Measurements from ENCODE around the gene NSFL1C. TPM values are rescaled to one million over a fixed set of nuclear protein-coding genes. Genes with fewer than 3 reads are reported as not detected.
A peak's percentile ranks its signal among the peaks of the same experiment; 100 is the strongest.

NSFL1C gene
- total RNA-seq (10 to 100 TPM; 56.7 to 68.7 (median 65.8) TPM), total RNA-seq (28.8 to 112 (median 50.7) reads per million in 29 experiments)
- total RNA-seq (2013), result 39.5 TPM

GRCh38 chr20:1466211-1467081 lies at the start of gene NSFL1C:
TSS of gene NSFL1C (minus strand) at chr20:1466849. CDS start at chr20:1466824, 25 bp downstream.
- Mint-ChIP-seq H3K4me1 (peaks cover 46 to 53% (median 49%) of the 10 kb centered on the region in 3 donors), H3K9me3 (no peaks in the 10 kb centered on the region), H3K27ac (peak within 1 kb of the TSS; percentile 81 to 84), H3K4me3 (peak within 1 kb of the TSS; percentile 72 to 85 (median 82)), H3K27me3 (peaks cover 7 to 11% of the 10 kb centered on the region in 2 donors), H3K36me3 (peaks cover 15% of the 10 kb centered on the region)
- H3K27me3 ChIP-seq (replicated peaks in 1 of 2; ENCODE audit: control insufficient read depth in 2 of 2, extremely low read depth in 1 of 2, insufficient read depth in 2 of 2, low read length in 1 of 2), result peaks cover 0 to 23% of the 10 kb centered on the region in 2 experiments
- H3K27ac ChIP-seq (ENCODE audit: low read length), result peak within 1 kb of the TSS; percentile 56
- DNase-seq (peak; percentile 91 to 99 (median 96)), ATAC-seq (replicated peaks in 1 of 4) (peak; percentile 95 to 99 (median 98))
- under 1% methylated on average over 85 of the region's 104 CpGs for WGBS (ENCODE audit: insufficient coverage)
- POLR2A ChIA-PET, result no interaction called here
- CTCF ChIA-PET, result interaction anchor here (0.8 to 2.7 kb wide), 7 partner anchors 19 to 1004 kb away, joined by 3 to 19 read pairs (median 4); partner anchors contain the start of gene SNRPB (in 1 of the 2)
- no peaks in the 10 kb centered on the region for H3K9me3 ChIP-seq
- peaks cover 0 to 18% of the 10 kb centered on the region in 2 donors for H3K36me3 ChIP-seq (ENCODE audit: control insufficient read depth in 2 of 2, extremely low read depth in 1 of 2, insufficient read depth in 1 of 2, low read length in 1 of 2)
- peak within 1 kb of the TSS; percentile 67 to 86 for H3K4me3 ChIP-seq (ENCODE audit: control insufficient read depth in 1 of 2, extremely low read depth in 1 of 2, low read length in 1 of 2)
- peaks cover 26 to 31% of the 10 kb centered on the region in 2 experiments for H3K4me1 ChIP-seq (ENCODE audit: control insufficient read depth in 1 of 2, extremely low read depth in 1 of 2, insufficient read depth in 2 of 2, low read length in 2 of 2)

GRCh38 chr20:1513801-1514200 lies 47.2 kb upstream of the NSFL1C start:
- peaks cover 6 to 7% of the 10 kb centered on the region in 2 donors for H3K27me3 Mint-ChIP-seq
- H3K27me3 ChIP-seq (replicated peaks in 1 of 2; ENCODE audit: control insufficient read depth in 2 of 2, extremely low read depth in 1 of 2, insufficient read depth in 2 of 2, low read length in 1 of 2), result peaks cover 0 to 16% of the 10 kb centered on the region in 2 experiments
- H3K4me3 Mint-ChIP-seq, result no peak overlapping the region
- H3K4me1 Mint-ChIP-seq, result peaks cover 0 to 6% (median 3%) of the 10 kb centered on the region in 3 donors
- no peak overlapping the region for H3K27ac Mint-ChIP-seq
- H3K36me3 ChIP-seq (ENCODE audit: control insufficient read depth in 2 of 2, extremely low read depth in 1 of 2, insufficient read depth in 1 of 2, low read length in 1 of 2), result no peaks in the 10 kb centered on the region
- ATAC-seq (replicated peaks in 1 of 4) (no peak), DNase-seq (no peak)
- H3K9me3 ChIP-seq, result no peaks in the 10 kb centered on the region
- no CpG with 5 or more reads among the region's 1 CpG for WGBS (ENCODE audit: insufficient coverage)
- no peak overlapping the region for H3K27ac ChIP-seq (ENCODE audit: low read length)
- CTCF ChIA-PET, result interaction anchor here in 1 of 2 donors (0.8 kb wide), 1 partner anchor 10 kb away, joined by 4 read pairs; no protein-coding TSS in a partner anchor
- no peaks in the 10 kb centered on the region for H3K4me1 ChIP-seq (ENCODE audit: control insufficient read depth in 1 of 2, extremely low read depth in 1 of 2, insufficient read depth in 2 of 2, low read length in 2 of 2)
- H3K36me3 Mint-ChIP-seq, result no peaks in the 10 kb centered on the region
- H3K9me3 Mint-ChIP-seq, result peaks cover 4 to 5% (median 5%) of the 10 kb centered on the region in 3 donors
- no peak overlapping the region for H3K4me3 ChIP-seq (ENCODE audit: control insufficient read depth in 1 of 2, extremely low read depth in 1 of 2, low read length in 1 of 2)
- POLR2A ChIA-PET, result no interaction called here

GRCh38 chr20:1509237-1509636 lies 42.6 kb upstream of the NSFL1C start:
- Histone ChIP-seq H3K4me1 (ENCODE audit: control insufficient read depth in 1 of 2, extremely low read depth in 1 of 2, insufficient read depth in 2 of 2, low read length in 2 of 2) (no peaks in the 10 kb centered on the region), H3K27ac (ENCODE audit: low read length) (no peak overlapping the region), H3K27me3 (replicated peaks in 1 of 2; ENCODE audit: control insufficient read depth in 2 of 2, extremely low read depth in 1 of 2, insufficient read depth in 2 of 2, low read length in 1 of 2) (peaks cover 0 to 10% of the 10 kb centered on the region in 2 experiments), H3K36me3 (ENCODE audit: control insufficient read depth in 2 of 2, extremely low read depth in 1 of 2, insufficient read depth in 1 of 2, low read length in 1 of 2) (no peaks in the 10 kb centered on the region), H3K4me3 (ENCODE audit: control insufficient read depth in 1 of 2, extremely low read depth in 1 of 2, low read length in 1 of 2) (no peak overlapping the region), H3K9me3 (no peaks in the 10 kb centered on the region)
- DNase-seq (peak in 25 of 35 experiments; percentile 10 to 49 (median 24)), ATAC-seq (replicated peaks in 1 of 4) (peak; percentile 71 to 78 (median 73))
- no peak overlapping the region for H3K27ac Mint-ChIP-seq
- WGBS (ENCODE audit: insufficient coverage), result 37% methylated on average over 8 of the region's 9 CpGs
- no peak overlapping the region for H3K4me3 Mint-ChIP-seq
- ChIA-PET CTCF (interaction anchor here (1.4 to 2.8 kb wide), 4 partner anchors 225 to 268 kb away, joined by 4 to 15 read pairs (median 6); no protein-coding TSS in a partner anchor), POLR2A (no interaction called here)
- peaks cover 0 to 6% (median 3%) of the 10 kb centered on the region in 3 donors for H3K4me1 Mint-ChIP-seq
- H3K9me3 Mint-ChIP-seq, result peaks cover 4 to 5% (median 5%) of the 10 kb centered on the region in 3 donors
- H3K36me3 Mint-ChIP-seq, result no peaks in the 10 kb centered on the region
- H3K27me3 Mint-ChIP-seq, result peaks cover 6 to 10% of the 10 kb centered on the region in 2 donors

GRCh38 chr20:1508574-1508973 lies 41.9 kb upstream of the NSFL1C start:
- peaks cover 1 to 8% (median 5%) of the 10 kb centered on the region in 3 donors for H3K4me1 Mint-ChIP-seq
- ATAC-seq (replicated peaks in 1 of 4), result no peak
- no peak overlapping the region for H3K27ac ChIP-seq (ENCODE audit: low read length)
- H3K4me1 ChIP-seq (ENCODE audit: control insufficient read depth in 1 of 2, extremely low read depth in 1 of 2, insufficient read depth in 2 of 2, low read length in 2 of 2), result no peaks in the 10 kb centered on the region
- no peak overlapping the region for H3K27ac Mint-ChIP-seq
- no peaks in the 10 kb centered on the region for H3K36me3 Mint-ChIP-seq
- peaks cover 7 to 10% of the 10 kb centered on the region in 2 donors for H3K27me3 Mint-ChIP-seq
- DNase-seq, result no peak
- H3K4me3 Mint-ChIP-seq, result no peak overlapping the region
- H3K9me3 Mint-ChIP-seq, result peaks cover 4 to 5% (median 5%) of the 10 kb centered on the region in 3 donors
- no peaks in the 10 kb centered on the region for H3K36me3 ChIP-seq (ENCODE audit: control insufficient read depth in 2 of 2, extremely low read depth in 1 of 2, insufficient read depth in 1 of 2, low read length in 1 of 2)
- no peaks in the 10 kb centered on the region for H3K9me3 ChIP-seq
- H3K27me3 ChIP-seq (replicated peaks in 1 of 2; ENCODE audit: control insufficient read depth in 2 of 2, extremely low read depth in 1 of 2, insufficient read depth in 2 of 2, low read length in 1 of 2), result peaks cover 0 to 10% of the 10 kb centered on the region in 2 experiments
- H3K4me3 ChIP-seq (ENCODE audit: control insufficient read depth in 1 of 2, extremely low read depth in 1 of 2, low read length in 1 of 2), result no peak overlapping the region
- ChIA-PET CTCF (interaction anchor here (1.4 to 2.8 kb wide), 5 partner anchors 226 to 268 kb away, joined by 4 to 15 read pairs (median 6); no protein-coding TSS in a partner anchor), POLR2A (no interaction called here)

GRCh38 chr20:1507276-1507675 lies 40.6 kb upstream of the NSFL1C start:
- ATAC-seq (replicated peaks in 1 of 4), result no peak
- Mint-ChIP-seq H3K36me3 (no peaks in the 10 kb centered on the region), H3K9me3 (peaks cover 0 to 2% (median 0%) of the 10 kb centered on the region in 3 donors), H3K4me3 (no peak overlapping the region), H3K27ac (no peak overlapping the region), H3K4me1 (peaks cover 3 to 12% (median 7%) of the 10 kb centered on the region in 3 donors), H3K27me3 (peaks cover 12 to 19% of the 10 kb centered on the region in 2 donors)
- no peak for DNase-seq
- Histone ChIP-seq H3K27ac (ENCODE audit: low read length) (no peak overlapping the region), H3K36me3 (ENCODE audit: control insufficient read depth in 2 of 2, extremely low read depth in 1 of 2, insufficient read depth in 1 of 2, low read length in 1 of 2) (no peaks in the 10 kb centered on the region), H3K9me3 (no peaks in the 10 kb centered on the region), H3K4me1 (ENCODE audit: control insufficient read depth in 1 of 2, extremely low read depth in 1 of 2, insufficient read depth in 2 of 2, low read length in 2 of 2) (no peaks in the 10 kb centered on the region), H3K4me3 (ENCODE audit: control insufficient read depth in 1 of 2, extremely low read depth in 1 of 2, low read length in 1 of 2) (no peak overlapping the region), H3K27me3 (replicated peaks in 1 of 2; ENCODE audit: control insufficient read depth in 2 of 2, extremely low read depth in 1 of 2, insufficient read depth in 2 of 2, low read length in 1 of 2) (peaks cover 0 to 10% of the 10 kb centered on the region in 2 experiments)
- WGBS (ENCODE audit: insufficient coverage), result no CpG with 5 or more reads among the region's 3 CpGs
- ChIA-PET POLR2A (no interaction called here), CTCF (interaction anchor here (0.7 to 2.2 kb wide), 2 partner anchors 227 to 269 kb away, joined by 4 to 5 read pairs; no protein-coding TSS in a partner anchor)

GRCh38 chr20:1505871-1506270 lies 39.2 kb upstream of the NSFL1C start:
- Mint-ChIP-seq H3K4me1 (peaks cover 3 to 12% (median 7%) of the 10 kb centered on the region in 3 donors), H3K36me3 (no peaks in the 10 kb centered on the region), H3K27ac (no peak overlapping the region), H3K9me3 (peaks cover 0 to 3% (median 0%) of the 10 kb centered on the region in 3 donors), H3K4me3 (no peak overlapping the region), H3K27me3 (peaks cover 15 to 22% of the 10 kb centered on the region in 2 donors)
- Histone ChIP-seq H3K27me3 (replicated peaks in 1 of 2; ENCODE audit: control insufficient read depth in 2 of 2, extremely low read depth in 1 of 2, insufficient read depth in 2 of 2, low read length in 1 of 2) (peaks cover 0 to 12% of the 10 kb centered on the region in 2 experiments), H3K27ac (ENCODE audit: low read length) (no peak overlapping the region), H3K4me3 (ENCODE audit: control insufficient read depth in 1 of 2, extremely low read depth in 1 of 2, low read length in 1 of 2) (no peak overlapping the region), H3K4me1 (ENCODE audit: control insufficient read depth in 1 of 2, extremely low read depth in 1 of 2, insufficient read depth in 2 of 2, low read length in 2 of 2) (no peaks in the 10 kb centered on the region), H3K9me3 (no peaks in the 10 kb centered on the region), H3K36me3 (ENCODE audit: control insufficient read depth in 2 of 2, extremely low read depth in 1 of 2, insufficient read depth in 1 of 2, low read length in 1 of 2) (no peaks in the 10 kb centered on the region)
- DNase-seq, result no peak
- no peak for ATAC-seq (replicated peaks in 1 of 4)
- CTCF ChIA-PET, result interaction anchor here in 1 of 2 donors (1.1 kb wide), 1 partner anchor 271 kb away, joined by 6 read pairs; no protein-coding TSS in a partner anchor
- POLR2A ChIA-PET, result no interaction called here
- WGBS (ENCODE audit: insufficient coverage), result no CpG with 5 or more reads among the region's 1 CpG

Measured in T-cell (primary cell).